ENCODE measurements around the gene PECR. TPM values are rescaled to one million over a fixed set of nuclear protein-coding genes. Genes with fewer than 3 reads are reported as not detected.

PECR gene
- total RNA-seq, 1 experiment from 2014 or later: 16.3 TPM

DNA sequence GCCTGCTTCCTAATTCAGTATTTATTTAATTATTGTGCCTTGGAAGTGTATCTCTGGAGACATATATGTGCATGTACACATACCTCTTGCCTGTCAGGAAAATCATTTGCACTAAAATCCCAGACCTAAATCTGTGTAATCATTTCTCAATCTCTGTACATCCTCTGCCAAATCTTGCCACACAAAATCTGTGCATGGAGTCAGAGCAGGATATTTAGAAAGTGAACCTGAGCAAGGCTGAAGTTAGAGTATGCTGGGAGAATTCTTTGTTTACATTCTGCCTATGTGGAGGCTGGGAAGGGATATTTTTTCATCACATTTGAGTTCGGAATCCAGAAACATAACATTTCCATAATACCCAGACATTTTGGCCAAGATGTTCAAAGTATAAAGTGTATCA lies 36.9 kb upstream of the PECR start (continued):
- TF ChIP-seq, protein P1, sequence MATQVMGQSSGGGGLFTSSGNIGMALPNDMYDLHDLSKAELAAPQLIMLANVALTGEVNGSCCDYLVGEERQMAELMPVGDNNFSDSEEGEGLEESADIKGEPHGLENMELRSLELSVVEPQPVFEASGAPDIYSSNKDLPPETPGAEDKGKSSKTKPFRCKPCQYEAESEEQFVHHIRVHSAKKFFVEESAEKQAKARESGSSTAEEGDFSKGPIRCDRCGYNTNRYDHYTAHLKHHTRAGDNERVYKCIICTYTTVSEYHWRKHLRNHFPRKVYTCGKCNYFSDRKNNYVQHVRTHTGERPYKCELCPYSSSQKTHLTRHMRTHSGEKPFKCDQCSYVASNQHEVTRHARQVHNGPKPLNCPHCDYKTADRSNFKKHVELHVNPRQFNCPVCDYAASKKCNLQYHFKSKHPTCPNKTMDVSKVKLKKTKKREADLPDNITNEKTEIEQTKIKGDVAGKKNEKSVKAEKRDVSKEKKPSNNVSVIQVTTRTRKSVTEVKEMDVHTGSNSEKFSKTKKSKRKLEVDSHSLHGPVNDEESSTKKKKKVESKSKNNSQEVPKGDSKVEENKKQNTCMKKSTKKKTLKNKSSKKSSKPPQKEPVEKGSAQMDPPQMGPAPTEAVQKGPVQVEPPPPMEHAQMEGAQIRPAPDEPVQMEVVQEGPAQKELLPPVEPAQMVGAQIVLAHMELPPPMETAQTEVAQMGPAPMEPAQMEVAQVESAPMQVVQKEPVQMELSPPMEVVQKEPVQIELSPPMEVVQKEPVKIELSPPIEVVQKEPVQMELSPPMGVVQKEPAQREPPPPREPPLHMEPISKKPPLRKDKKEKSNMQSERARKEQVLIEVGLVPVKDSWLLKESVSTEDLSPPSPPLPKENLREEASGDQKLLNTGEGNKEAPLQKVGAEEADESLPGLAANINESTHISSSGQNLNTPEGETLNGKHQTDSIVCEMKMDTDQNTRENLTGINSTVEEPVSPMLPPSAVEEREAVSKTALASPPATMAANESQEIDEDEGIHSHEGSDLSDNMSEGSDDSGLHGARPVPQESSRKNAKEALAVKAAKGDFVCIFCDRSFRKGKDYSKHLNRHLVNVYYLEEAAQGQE (IDR thresholded peaks at IDR 0.05; ENCODE audit: low read depth): no peak

DNA sequence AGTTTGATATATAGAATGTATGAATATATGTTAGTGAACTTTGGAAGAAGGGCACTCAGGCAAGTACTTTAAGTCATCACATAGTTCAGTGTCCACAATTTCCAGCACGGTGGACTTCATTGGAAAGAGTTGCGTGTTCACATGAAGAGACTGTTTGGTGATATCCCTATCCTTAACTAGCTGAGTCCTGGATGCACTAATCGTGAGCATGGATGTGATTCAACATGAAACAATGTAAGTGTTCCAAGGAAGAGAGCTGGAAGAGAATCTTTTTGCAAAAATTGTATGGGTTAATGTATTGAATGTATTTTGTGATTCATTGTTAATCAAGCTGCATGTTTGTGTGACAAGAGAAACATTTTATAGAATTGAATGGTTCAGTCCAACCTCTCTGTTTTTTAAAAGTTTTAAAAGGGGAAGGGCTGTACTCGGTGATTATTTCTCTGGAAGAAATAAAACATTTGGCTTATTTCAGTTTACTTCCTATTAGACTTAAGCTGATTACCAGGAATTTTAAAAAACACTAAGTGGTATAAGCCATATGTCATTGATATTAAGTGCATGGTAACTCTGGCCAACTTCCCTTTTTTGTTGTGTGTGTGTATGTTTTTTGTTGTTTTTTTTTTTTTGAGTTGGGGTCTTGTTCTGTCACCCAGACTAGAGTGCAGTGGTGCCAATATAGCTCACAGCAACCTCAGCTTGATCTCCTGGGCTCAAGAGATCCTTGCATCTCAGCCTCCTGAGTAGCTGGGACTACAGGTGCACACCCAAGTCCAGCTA lies 36.1 kb upstream of the PECR start:
- Histone ChIP-seq H3K36me3 (ENCODE audit: control insufficient read depth in 1 of 2, insufficient read depth in 2 of 2, low read length in 2 of 2) (peaks cover 63 to 89% of the 10 kb centered on the region in 2 experiments), H3K4me2 (ENCODE audit: low read length) (no peak overlapping the region), H3K79me2 (ENCODE audit: insufficient read depth, low read length) (peaks cover 94% of the 10 kb centered on the region), H3K4me1 (ENCODE audit: control insufficient read depth in 1 of 2, insufficient read depth in 2 of 2, low read length in 2 of 2) (peaks cover 3 to 12% of the 10 kb centered on the region in 2 experiments; a peak in 1 of 4 replicates), H3K27ac (ENCODE audit: low read depth, low read length) (no peak overlapping the region), H4K20me1 (ENCODE audit: insufficient read depth) (peaks cover 39% of the 10 kb centered on the region; the same call in 1 of the 2 replicates), H3K9me2 (ENCODE audit: insufficient read depth) (no peaks in the 10 kb centered on the region), H3K9ac (ENCODE audit: low read length) (no peak overlapping the region), H3K4me3 (replicated peaks in 1 of 2; ENCODE audit: low read depth in 1 of 2, low read length in 2 of 2) (no peak overlapping the region), H2AFZ (ENCODE audit: low read depth, low read length, poor library complexity, severe bottlenecking) (no peak overlapping the region), H3K9me3 (ENCODE audit: control insufficient read depth in 1 of 2, insufficient read depth in 1 of 2, low read depth in 1 of 2, low read length in 2 of 2) (no peaks in the 10 kb centered on the region), H3K27me3 (ENCODE audit: insufficient read depth, low read length) (no peaks in the 10 kb centered on the region)
- RAD21 ChIA-PET (ENCODE audit: low non-redundant PET in 1 of 2, low total read pairs in 2 of 2, uncharacterized antibody in 2 of 2, unreplicated experiment in 2 of 2): no interaction called here
- no peak for ATAC-seq
- BruUV-seq (replicated peaks): no TSS peak
- CTCF ChIA-PET: no interaction called here
- POLR2A ChIA-PET: no interaction called here
- no peak for DNase-seq (ENCODE audit: low read depth, low spot score)
- TF ChIP-seq, protein P2, sequence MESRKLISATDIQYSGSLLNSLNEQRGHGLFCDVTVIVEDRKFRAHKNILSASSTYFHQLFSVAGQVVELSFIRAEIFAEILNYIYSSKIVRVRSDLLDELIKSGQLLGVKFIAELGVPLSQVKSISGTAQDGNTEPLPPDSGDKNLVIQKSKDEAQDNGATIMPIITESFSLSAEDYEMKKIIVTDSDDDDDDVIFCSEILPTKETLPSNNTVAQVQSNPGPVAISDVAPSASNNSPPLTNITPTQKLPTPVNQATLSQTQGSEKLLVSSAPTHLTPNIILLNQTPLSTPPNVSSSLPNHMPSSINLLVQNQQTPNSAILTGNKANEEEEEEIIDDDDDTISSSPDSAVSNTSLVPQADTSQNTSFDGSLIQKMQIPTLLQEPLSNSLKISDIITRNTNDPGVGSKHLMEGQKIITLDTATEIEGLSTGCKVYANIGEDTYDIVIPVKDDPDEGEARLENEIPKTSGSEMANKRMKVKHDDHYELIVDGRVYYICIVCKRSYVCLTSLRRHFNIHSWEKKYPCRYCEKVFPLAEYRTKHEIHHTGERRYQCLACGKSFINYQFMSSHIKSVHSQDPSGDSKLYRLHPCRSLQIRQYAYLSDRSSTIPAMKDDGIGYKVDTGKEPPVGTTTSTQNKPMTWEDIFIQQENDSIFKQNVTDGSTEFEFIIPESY (IDR thresholded peaks at IDR 0.05; ENCODE audit: extremely low read depth, insufficient replicate concordance, low read length): no peak
- TF ChIP-seq, protein P3, sequence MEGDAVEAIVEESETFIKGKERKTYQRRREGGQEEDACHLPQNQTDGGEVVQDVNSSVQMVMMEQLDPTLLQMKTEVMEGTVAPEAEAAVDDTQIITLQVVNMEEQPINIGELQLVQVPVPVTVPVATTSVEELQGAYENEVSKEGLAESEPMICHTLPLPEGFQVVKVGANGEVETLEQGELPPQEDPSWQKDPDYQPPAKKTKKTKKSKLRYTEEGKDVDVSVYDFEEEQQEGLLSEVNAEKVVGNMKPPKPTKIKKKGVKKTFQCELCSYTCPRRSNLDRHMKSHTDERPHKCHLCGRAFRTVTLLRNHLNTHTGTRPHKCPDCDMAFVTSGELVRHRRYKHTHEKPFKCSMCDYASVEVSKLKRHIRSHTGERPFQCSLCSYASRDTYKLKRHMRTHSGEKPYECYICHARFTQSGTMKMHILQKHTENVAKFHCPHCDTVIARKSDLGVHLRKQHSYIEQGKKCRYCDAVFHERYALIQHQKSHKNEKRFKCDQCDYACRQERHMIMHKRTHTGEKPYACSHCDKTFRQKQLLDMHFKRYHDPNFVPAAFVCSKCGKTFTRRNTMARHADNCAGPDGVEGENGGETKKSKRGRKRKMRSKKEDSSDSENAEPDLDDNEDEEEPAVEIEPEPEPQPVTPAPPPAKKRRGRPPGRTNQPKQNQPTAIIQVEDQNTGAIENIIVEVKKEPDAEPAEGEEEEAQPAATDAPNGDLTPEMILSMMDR (IDR thresholded peaks at IDR 0.05 in 2 of 3, conservative IDR thresholded peaks at IDR 0.05 in 1 of 3; ENCODE audit: borderline replicate concordance in 1 of 3, insufficient read depth in 1 of 3, low read depth in 2 of 3, low read length in 2 of 3): no peak
- TF ChIP-seq CEBPB (IDR thresholded peaks at IDR 0.05; ENCODE audit: low read depth) (no peak), ELF1 (IDR thresholded peaks at IDR 0.05; ENCODE audit: borderline replicate concordance, low read depth) (no peak), SIN3A (IDR thresholded peaks at IDR 0.05; ENCODE audit: low read depth) (no peak), SRF (IDR thresholded peaks at IDR 0.05; ENCODE audit: low read depth) (no peak)
- intact Hi-C loops (cut with micrococcal nuclease): no loop called here
